Tibial artery (tissue), 4 donors: ENCODE results near the gene TRMT44.

Source experiments
- DNase-seq, 2 donors: peaks; one replicate each; pipeline ENCODE4 v3.0.0-alpha.2; 2019
- H3K27ac ChIP-seq, 2 donors: fragments of 200-600 bp; sonication (generic) in 1 of 2; 1 replicate in 1 of 2; 2 replicates in 1 of 2; pipeline ENCODE4 v1.5.1; 2018 to 2019; ENCODE audit warnings: mild to moderate bottlenecking in 1 of 2
- H3K27me3 ChIP-seq, 2 donors: fragments of 200-600 bp; sonication (generic) in 1 of 2; one replicate each; pipeline versions ENCODE4 v1.5.1 to v1.6.0; 2016 to 2019
- H3K36me3 ChIP-seq, 3 donors: fragments of 200-600 bp; sonication (generic) in 2 of 3; one replicate each; pipeline ENCODE4 v1.5.1; 2016 to 2019; ENCODE audit warnings: mild to moderate bottlenecking in 2 of 3
- H3K4me1 ChIP-seq, 4 donors: fragments of 200-600 bp; sonication (generic) in 2 of 4; 1 replicate in 3 of 4; 2 replicates in 1 of 4; pipeline ENCODE4 v1.5.1; 2016 to 2019
- H3K4me3 ChIP-seq, 2 donors: fragments of 200-600 bp; sonication (generic) in 1 of 2; 1 replicate in 1 of 2; 2 replicates in 1 of 2; pipeline ENCODE4 v1.5.1; 2018 to 2019; ENCODE audit warnings: mild to moderate bottlenecking in 2 of 2
- H3K9me3 ChIP-seq, 3 donors: fragments of 200-600 bp; sonication (generic) in 1 of 3; one replicate each; pipeline ENCODE4 v1.5.1; 2016 to 2019
- intact Hi-C: fragments of 100-400 bp; cut with DNase I; formaldehyde crosslinking; loops from one replicate; pipeline ENCODE4 v1.15.0; 2023; ENCODE audit warnings: low total_unique reads
- TF ChIP-seq, protein P1 (sequence below), 2 experiments: fragments of 200-600 bp in 1 of 2; fragments of 450-650 bp in 1 of 2; IDR thresholded peaks; one replicate each; pipeline ENCODE4 v1.5.1; 2017 to 2019; ENCODE audit warnings: antibody characterized with exemption in 2 of 2, mild to moderate bottlenecking in 1 of 2, moderate library complexity in 1 of 2

Gene TRMT44

DNA sequence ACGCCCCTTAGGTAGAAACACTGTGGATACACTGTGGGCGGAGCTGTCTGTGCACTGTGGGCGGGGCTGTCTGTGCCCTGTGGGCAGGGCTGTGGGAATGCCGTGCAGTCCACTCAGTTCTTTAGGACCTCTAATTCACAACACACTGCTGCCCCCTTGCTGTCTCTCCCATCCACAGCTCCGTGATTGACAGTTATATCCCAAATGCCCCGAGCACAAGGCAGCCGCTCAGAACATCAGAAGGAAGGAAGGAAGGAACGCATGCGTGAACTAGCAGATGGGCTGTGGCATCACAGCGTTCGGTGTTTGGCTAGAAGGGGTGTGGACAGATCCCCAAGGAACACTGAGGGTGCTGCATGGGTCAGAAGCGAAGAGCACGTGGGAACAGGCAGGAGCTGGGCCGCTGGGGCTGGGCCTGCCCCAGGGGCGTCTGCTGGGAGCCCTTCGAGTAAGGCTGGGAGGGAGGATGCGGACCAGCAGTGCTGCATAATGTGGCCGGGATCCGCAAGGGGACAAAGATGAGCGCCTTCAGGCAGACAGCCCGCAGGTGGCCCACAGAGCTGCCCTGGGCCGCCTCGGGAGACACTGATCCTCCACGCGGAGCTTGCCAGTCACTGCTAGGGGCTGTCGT lies 29.8 kb upstream of the TRMT44 start:
- no peaks in the 10 kb centered on the region for H3K9me3 ChIP-seq
- peaks cover 0 to 18% (median 16%) of the 10 kb centered on the region in 4 donors for H3K4me1 ChIP-seq
- DNase-seq, result peak; percentile 52 to 77
- TF ChIP-seq, protein P1, sequence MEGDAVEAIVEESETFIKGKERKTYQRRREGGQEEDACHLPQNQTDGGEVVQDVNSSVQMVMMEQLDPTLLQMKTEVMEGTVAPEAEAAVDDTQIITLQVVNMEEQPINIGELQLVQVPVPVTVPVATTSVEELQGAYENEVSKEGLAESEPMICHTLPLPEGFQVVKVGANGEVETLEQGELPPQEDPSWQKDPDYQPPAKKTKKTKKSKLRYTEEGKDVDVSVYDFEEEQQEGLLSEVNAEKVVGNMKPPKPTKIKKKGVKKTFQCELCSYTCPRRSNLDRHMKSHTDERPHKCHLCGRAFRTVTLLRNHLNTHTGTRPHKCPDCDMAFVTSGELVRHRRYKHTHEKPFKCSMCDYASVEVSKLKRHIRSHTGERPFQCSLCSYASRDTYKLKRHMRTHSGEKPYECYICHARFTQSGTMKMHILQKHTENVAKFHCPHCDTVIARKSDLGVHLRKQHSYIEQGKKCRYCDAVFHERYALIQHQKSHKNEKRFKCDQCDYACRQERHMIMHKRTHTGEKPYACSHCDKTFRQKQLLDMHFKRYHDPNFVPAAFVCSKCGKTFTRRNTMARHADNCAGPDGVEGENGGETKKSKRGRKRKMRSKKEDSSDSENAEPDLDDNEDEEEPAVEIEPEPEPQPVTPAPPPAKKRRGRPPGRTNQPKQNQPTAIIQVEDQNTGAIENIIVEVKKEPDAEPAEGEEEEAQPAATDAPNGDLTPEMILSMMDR (IDR thresholded peaks at IDR 0.05), result peak in 1 of 2 experiments; percentile 23
- H3K27me3 ChIP-seq, result no peaks in the 10 kb centered on the region
- H3K4me3 ChIP-seq, result no peak overlapping the region
- intact Hi-C loops, result no loop called here
- peaks cover 40 to 98% (median 56%) of the 10 kb centered on the region in 3 donors for H3K36me3 ChIP-seq
- peak overlapping the region; percentile 29 to 30 for H3K27ac ChIP-seq

DNA sequence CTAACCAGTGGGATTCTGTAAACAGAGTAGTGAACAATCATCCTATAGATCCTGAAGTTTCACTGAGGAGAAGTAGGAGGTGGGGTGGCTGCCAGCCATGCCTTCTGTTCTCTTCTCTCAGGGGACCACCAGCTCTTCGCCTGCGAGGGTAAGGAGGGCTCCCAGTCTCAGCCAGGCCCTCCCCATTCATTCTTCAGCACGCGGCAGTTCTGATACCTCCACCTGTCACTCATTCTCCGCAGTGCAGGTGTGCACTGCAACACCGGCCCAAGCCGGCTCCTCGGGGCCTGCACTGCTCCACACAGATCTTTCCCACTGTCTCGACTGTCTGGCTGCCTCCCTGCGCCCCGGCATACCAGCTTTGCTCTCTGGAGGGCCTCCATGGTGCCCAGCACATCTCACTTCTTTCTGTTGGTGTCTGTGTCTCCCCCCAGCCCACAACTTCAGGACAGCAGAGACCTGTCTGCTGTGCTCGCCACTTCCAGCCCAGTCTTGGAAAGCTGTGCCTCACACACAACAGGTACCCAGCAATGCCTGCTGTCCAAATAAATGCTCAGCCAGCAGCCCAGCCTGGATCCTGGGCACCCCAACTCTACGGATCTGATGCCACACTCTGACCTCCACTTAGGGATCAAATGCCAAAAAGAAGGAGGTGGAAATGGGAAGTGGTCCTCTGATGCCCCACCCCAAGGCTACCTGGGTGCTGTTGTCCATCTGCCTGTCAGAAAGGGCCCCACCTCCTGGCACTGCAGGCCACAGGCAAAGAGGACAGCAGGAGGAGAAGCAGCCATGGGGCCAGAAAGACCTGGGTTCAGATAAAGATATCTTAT lies 29.0 kb upstream of the TRMT44 start:
- Histone ChIP-seq H3K27me3 (no peaks in the 10 kb centered on the region), H3K36me3 (peaks cover 38 to 98% (median 56%) of the 10 kb centered on the region in 3 donors), H3K9me3 (no peaks in the 10 kb centered on the region), H3K4me1 (peaks cover 0 to 18% (median 16%) of the 10 kb centered on the region in 4 donors), H3K27ac (peak overlapping the region; percentile 29 to 30), H3K4me3 (no peak overlapping the region)
- no peak for DNase-seq
- intact Hi-C loops, result no loop called here
- TF ChIP-seq, protein P1 (IDR thresholded peaks at IDR 0.05), result no peak

DNA sequence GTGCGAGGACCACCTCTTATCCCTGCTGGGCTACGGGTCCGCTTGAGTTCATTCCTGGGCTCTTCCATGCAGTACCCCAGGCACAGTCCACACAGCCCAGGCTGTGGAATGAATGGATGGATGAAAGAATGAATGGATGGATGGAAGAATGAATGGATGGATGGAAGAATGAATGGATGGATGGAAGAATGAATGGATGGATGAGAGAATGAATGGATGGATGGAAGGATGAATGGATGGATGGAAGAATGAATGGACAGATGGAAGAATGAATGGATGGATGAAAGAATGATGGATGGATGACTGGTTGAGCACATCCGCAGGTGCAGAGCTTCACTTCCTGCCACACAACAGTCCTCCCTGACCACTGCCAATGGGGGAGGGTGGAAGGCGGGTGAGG lies 28.3 kb upstream of the TRMT44 start:
- Histone ChIP-seq H3K4me1 (peaks cover 0 to 18% (median 16%) of the 10 kb centered on the region in 4 donors), H3K9me3 (no peaks in the 10 kb centered on the region), H3K27me3 (no peaks in the 10 kb centered on the region), H3K36me3 (peaks cover 37 to 93% (median 56%) of the 10 kb centered on the region in 3 donors), H3K4me3 (no peak overlapping the region), H3K27ac (no peak overlapping the region)
- intact Hi-C loops, result no loop called here
- DNase-seq, result no peak
- TF ChIP-seq, protein P1 (IDR thresholded peaks at IDR 0.05), result no peak

DNA sequence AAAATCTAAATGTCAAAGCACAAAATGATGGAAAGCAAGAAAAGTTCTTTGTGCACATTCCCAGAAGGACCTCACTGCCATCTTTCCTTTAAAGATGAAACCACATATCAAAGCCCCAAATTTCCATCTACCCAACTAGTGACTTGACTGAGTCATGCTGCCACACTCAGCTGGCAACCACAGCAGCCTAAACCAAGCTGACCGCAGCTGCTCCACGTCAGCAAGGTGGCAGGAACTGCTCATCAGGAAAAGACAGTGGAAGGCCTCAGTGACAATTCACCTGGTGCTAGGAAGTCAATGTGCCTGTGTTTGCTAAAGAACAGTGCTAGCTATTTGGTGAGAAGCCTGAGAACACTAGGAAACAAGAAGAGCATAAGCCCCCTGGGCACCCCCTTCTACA lies 26.2 kb upstream of the TRMT44 start:
- Histone ChIP-seq H3K9me3 (no peaks in the 10 kb centered on the region), H3K27ac (no peak overlapping the region), H3K4me3 (no peak overlapping the region), H3K4me1 (peaks cover 0 to 24% (median 18%) of the 10 kb centered on the region in 4 donors), H3K27me3 (no peaks in the 10 kb centered on the region), H3K36me3 (peaks cover 28 to 73% (median 45%) of the 10 kb centered on the region in 3 donors)
- no peak for DNase-seq
- TF ChIP-seq, protein P1 (IDR thresholded peaks at IDR 0.05), result no peak
- intact Hi-C loops, result no loop called here

DNA sequence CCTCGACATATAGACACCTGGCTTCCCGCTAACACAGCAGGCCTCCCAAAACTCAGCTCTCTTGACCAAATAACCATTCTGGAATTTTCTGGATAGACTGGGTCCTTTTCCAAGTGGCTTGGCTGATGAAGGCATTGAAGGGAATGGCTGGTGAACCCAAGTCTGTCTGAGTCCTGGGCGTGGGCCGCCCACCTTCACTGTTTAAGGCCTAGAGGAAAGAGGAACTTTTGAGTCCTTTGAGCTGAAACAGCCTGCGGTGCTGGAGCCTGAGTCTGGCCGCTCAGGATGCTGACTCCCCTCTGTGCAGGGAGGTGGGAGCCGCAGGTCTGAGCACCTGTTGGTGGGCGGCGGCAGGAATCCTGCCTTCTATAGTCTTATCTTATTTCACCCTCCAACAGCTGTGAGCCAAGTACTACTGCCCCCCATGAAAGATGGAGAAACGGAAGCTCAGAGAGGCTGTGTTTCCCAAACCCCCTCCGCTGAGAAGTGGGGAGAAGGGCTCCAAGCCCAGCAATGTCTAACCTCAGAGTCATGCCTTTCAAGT lies 23.4 kb upstream of the TRMT44 start:
- Histone ChIP-seq H3K4me3 (no peak overlapping the region), H3K27ac (no peak overlapping the region), H3K9me3 (no peaks in the 10 kb centered on the region), H3K36me3 (peaks cover 26 to 49% (median 30%) of the 10 kb centered on the region in 3 donors), H3K27me3 (no peaks in the 10 kb centered on the region), H3K4me1 (peaks cover 0 to 14% (median 4%) of the 10 kb centered on the region in 4 donors)
- no peak for DNase-seq
- TF ChIP-seq, protein P1 (IDR thresholded peaks at IDR 0.05), result no peak
- intact Hi-C loops, result no loop called here
